Measurements from ENCODE around the gene TGM2.

Gene TGM2

DNA sequence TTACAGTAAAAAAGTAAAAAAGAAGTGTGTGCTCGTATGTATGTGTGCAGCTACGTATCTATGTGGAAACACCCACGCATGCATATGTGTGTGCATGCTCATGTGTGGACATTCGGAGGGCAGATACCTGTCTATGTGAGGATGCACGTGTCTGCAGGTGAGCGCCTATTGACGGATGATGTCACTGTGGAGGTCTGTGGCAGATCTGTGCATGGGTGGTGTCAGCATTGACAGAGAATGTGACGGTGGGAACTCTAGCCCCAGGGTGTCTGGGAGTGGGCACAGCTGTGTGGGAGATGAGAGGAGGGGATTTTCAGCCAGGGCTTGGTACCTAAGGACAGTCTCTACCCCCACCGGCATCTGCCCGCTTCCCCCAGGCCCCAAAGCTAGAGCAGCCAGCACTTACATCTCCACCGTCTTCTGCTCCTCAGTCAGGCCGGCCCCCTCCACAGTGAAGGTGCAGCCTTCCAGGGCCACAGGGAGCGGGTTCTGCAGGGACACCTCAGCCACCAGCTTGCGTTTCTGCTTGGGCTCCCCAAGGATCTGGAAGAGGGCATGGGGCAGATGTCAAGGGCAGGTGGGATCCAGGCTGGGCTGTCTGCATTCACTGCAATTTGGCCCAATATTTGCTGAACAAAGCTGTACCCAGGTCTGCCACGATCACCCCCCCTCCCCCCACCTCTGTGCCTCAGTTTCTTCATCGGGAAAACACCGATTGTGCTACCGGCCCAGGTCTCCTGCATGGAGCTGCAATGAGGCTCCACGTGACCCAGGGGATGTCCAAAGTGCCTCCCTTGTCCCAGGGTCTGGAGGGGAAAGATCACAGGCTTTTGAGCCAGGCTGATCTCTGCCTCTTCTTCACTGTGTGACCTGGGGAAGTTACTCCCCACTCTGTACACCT, 34.1 kb downstream of the TGM2 start:
- no peak for DNase-seq (ENCODE audit: low spot score)

DNA sequence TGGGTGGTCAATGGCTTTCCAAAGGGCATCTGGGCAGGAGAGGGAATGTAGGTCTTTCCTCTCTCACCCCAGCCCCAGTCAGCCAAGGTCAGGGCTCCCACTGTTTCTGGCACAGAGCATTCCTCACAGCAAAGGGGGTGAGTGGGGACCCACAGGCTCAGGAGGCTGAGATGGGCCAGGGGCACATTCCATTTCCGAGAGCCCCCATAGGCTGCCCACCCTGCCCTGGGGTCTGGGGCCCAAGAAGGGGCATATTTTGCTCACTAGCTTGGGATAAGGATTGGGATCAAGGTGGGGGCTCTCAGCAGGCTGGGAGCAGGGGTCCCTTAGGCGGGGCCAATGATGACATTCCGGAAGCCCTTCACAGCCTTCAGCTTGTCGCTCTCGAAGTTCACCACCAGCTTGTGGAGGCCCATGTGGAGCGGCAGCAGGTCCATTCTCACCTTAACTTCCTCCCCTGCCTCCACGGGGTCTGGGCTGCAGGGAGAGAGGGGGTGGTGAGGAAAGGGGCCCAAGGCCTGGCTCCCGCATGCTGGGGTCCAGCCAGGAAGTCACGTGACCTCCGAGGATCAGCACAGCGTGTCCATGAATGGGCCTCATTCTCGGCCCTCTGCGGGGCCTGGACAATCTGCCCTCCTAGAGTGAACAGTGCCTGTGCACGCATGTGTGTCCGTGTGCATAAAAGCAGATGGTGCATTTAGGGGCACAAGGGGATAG, 35.0 kb downstream of the TGM2 start:
- DNase-seq (ENCODE audit: low spot score), result no peak

DNA sequence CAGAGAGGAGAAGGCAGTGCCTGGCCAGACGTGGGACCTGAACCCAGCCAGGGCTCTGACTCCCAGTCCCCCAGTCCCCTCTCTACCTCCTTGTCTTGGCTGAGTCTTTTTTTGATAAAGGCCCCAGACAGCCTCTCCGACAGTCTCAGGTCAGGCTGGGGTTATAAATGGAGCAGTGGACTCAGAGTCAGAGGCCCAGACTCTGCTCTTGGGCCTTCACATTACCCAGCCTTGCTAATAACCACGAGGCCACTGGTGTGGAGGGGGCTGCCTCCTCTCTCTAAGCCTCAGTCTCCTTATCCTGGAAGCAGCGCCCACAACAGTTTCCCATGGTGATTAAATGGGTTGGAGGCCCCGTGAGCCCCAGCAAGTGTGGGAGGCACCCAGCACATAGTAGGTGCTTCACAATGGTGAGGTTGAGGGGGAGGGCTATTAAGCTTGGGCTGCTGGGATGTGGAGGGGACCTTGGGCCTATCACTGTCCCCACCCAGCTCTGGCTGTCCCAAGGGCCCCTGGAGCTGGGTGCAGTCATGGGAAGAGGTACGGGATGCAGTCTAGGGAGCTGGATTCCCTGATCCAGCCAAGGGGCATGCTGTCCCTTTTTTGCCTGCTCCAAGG, 35.7 kb downstream of the TGM2 start:
- DNase-seq (ENCODE audit: low spot score), result no peak

DNA sequence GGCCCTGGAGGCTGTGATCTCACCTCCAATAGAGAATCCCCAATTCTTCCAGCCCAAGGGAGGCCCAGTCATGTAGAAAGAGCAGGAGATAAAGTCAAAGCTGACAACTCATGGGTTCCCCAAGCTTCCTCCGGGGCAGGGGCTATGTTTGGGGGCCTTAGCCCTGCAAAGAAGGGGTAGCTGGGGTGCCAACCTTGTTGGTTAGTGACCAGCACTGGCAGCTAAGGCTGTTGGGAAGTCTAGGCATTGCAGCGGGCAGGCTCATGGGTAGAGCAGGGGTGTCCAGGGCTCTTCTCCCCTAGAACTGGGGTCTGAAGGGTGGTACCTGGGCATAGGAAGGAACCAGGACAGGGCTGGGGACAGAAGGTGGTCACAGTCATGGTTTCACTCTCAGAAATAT, 36.4 kb downstream of the TGM2 start:
- DNase-seq (ENCODE audit: low spot score), result no peak

DNA sequence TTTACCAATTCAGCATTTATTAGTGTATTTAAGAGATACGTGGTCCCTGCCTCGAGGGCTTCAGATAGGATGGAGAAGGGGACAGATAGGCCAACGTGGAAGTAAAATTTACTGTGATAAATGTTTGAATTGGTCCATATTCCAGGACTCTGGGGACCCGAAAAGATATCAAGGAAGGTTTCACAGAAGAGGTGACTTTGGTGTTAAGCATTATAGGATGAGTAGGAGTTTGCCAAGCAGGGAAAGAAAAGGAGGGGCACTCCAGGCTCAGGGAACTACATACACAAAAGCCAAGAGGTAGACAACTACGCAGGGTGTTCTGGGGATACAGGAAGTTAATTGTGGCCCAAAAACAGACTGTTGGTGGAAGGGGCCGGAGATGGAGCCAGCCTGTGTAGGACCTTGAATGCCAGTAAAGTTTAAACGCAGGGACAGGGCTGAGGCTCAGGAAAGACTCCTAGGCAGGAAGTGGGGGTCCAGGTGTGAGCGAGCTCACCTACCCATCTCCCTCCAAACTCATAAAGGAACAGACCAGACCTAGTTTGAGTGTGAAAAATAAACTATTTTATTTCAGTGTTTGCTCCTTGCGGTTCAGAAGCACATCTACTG, 37.0 kb downstream of the TGM2 start:
- no peak for DNase-seq (ENCODE audit: low spot score)

DNA sequence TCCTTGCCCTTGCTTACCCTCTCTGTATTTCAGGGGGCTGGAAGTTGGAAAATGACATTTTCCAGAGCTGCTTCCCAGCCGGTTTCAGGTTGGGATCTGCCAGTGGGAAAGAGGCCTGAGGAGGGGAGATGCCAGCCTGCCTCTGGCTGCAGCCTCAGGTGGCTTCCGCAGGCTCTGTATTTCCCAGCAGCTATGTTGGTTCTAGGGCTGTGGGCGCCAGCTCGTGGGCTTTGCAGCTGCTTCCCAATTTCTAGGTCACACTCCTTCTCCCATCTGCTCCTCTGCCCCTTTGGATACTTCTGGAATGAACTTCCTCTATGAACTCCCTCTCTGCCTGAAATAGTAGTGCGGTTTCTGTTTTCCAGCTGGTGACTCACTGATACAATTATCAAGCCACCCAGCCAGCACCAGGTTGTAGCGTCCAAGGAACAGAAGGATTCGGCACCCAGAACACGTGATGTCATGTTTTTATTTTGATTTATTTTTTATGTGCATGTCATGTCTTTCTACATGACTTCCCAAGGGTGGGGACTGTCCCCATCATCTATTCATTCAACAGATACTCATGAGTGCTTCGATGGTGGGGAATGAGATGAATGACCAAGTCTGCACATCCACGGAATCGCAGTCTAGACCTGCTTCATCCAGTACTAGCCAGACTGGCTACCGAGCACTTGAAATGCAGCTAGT, 38.0 kb downstream of the TGM2 start:
- DNase-seq (ENCODE audit: low spot score), result no peak

DNA sequence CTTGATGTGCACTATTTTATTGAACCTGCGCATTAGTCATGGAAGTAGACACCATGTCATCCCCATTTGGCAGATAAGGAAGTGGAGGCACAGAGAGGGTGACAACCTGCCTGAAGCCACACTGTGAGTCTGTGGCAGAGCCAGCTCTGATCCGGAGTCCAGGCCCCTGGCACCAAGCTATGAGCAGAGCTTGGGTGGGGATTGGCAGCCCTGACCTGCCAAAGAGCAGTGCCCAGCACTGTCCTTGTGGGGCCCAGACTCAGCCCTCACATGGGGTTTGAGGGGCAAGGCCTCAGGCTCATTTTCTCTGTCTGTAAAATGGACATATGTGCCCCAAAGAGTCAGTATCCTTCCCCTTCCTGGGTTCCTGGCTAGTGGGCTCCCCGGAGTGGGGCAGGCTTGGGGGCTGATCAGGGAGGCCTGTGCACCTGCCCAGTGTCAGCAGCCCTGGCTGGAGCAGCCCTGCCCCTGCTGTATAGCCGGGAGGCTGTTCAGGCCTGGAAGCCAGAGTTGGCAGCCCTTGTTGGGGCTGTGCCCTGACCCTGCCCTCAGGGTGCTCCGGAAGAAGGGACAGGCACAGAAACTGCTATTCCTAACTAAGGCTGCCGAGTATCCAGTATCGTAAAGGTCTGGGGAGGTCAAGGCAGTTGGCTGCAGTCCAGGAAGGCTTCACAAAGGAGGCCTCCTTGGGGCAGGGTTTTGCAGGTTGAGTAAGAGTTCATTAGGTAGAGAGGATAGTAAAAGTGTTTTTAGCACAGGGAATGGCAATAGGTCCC, 38.7 kb downstream of the TGM2 start:
- no peak for DNase-seq (ENCODE audit: low spot score)

DNA sequence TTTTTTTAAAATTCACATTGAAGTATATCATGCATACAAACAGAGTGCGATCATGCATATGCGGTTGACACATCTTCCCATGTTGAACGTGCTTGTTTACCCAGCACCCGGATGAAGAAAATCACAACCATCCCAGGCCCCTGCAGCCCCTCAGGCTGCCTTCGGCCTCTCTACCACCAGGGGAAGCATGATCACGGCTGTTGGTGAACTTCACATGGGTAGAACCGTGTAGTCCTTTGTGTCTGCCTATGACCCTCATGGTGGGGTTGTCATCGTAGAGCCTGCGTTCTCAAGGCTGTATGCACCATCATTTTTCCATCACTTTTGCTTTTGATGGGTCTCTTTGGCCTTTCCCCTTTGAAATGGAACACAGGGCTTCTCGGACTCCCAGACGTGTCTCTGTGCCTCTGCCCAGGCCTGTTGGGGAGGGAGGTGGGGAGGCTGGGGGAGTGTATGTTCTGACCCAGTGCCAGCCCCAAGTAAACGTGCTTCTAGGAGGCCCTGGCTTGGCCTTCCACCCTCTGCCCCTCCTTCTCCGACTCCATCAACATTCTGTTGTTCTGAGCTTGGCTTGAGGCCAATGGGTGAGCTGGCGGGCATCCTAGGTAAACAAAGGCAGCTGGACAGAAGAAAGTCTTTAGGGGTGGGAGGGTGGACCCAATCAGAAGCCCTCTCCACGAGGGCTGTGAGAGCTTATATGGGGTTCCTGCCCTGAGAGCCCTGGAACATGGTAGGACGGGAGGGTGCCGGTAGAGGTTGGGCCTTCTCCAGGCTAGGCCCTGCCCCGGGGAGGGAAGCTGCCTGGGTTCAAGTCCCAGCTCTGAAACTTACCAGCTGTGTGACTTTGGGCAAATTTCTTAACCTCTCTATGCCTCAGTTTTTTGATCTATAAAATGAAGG, 39.7 kb downstream of the TGM2 start:
- DNase-seq (ENCODE audit: low spot score), result peak; percentile 18

DNA sequence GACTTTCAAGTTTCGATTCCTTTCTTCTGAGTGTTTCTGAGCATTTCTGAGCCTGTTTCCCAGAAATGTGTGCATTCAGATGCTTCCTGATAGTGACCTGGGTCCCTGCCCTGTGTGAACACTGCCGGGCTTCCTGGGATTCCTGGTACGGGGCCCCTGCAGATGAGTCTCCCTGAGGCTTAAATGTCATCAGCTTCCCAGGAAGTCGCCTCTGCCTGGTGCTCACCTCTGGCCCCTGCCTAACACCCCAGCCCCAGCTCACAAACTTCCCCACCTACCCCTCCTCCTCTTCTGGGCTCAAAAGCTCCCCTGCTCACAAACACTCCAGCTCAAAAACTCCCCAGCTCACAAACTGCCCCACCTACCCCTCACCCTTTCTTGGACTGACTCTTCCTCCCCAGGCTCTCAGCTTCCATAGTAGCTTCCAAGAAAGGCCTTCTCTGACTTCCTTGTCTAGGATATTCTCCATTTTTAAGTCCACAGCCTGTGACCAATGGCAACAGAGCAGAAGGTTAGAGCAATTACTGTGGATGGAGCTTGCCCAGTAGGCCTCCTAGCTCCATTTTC, 42.0 kb downstream of the TGM2 start:
- no peak for DNase-seq (ENCODE audit: low spot score)

DNA sequence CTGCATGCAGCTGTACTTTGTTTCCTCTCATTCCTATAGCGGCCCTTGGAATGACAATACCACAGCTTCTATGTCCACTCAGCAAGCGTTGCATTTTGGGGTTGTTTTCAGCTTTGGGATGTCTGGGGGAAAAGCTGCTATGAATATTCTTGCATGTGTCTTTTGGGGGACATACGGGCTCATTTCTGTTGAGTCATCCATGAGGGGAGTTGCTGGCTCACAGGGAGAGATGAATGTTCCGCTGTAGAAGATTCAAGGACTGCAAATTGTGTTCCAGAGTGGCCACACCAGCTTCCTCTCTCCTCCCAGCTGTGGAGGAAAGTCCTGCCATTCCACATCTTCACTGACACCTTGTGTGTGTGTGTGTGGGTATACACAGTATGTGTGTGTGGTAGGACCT, 43.3 kb downstream of the TGM2 start:
- DNase-seq (ENCODE audit: low spot score), result no peak

DNA sequence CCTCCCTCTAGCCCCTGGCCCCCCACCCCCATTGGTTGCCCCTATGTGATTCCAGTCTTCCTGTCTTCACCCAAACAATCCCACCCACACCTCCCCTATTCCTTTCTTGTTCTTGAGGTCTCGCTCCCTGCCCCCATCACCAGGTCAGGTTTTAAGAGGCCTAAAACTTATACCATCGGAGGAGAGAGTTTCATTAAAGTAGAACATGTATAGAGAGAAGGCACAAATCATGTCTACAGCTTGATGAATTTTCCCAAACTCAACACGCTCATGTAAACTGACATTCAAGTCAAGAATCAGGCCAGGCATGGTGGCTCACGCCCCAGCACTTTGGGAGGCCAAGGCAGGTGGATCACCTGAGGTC, 44.5 kb downstream of the TGM2 start:
- no peak for DNase-seq (ENCODE audit: low spot score)

DNA sequence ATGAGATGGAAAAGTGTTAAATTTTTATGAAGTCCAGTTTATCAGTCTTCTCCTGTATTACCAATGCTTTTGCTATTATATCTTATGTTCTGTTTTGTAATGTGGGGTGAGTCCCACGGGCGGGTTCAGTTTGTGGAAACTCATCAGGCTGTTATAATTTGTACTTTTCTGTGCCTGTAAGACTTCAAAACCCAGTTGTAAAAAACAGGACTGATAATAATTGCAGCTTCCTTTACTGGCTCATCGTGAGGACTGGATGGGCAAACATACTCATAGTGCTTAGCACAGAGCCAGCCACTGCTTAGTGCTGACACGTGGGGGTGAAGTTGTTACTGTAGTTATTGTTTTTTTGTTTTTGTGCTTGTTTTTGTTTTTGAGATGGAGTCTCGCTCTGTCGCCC, 45.6 kb downstream of the TGM2 start:
- no peak for DNase-seq (ENCODE audit: low spot score)

DNA sequence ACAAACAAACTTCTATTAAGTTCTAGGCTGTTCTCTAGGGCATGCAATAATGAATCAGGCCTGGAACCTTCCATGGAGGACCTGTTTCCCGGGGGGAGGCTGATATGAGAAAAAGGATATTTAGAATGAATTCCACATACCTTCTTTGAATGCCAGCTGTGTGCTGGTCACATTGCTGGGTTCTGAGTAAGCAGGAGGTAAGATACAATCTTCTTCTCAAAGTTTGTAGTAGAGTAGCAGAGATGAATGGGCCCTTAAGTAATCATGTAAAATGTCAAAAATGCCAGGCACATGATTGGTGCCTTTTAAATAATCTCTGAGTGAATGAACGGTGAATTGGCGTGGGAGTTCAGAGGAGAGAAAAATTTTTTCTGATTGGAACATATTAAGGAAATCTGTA, 47.4 kb downstream of the TGM2 start:
- no peak for DNase-seq (ENCODE audit: low spot score)

DNA sequence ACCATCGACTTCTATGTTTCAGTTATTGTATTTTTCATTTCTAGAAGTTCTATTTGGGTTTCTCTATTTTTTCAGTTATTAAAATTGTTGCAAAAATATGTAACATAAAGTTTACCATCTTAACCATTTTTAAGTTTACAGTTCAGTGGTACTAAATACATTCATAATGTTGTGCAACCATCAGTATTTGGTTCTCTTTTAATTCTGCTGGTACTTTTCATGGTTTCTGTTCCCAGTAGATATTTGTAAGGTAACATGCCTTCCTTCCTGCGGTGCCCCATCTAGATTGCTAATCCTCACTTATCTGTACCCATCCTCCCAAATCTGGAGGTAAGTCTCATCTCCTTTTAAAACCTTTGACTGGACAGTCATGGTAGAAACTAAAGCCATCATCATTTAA, 47.9 kb downstream of the TGM2 start:
- no peak for DNase-seq (ENCODE audit: low spot score)

DNA sequence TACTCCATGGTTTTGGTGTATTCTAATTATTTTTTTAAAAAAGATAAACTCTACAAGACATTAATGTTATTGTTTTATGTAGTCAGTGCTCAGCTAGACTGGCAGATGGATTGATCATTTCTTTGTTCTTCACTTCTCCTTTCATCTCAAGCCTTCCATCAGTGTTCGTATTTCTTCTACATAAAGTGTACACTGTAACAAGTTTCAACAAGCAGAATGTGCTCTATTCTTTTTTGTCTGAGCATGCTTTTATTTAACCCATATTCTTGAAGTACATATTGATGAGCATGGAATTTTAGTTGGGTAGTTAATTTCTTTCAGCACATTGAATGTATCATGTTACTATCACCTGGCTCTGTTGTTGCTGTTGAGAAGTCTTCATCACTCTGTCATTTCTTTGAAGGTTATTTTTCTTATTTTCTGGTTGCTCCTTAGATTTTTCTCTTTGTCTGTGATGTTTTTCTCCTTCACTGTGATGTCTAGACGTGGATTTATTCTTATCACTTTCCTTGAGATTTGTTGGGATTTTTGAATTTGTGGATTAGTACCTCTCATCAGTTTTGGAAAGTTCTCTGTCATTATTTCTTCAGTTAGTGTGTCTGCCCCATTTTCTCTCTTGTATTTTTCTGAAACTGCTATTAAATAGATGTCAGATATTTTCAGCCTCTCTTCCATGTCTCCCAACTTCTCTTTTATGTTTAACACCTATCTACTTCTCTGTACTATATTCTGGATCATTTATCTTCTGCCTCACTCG, 48.5 kb downstream of the TGM2 start:
- no peak for DNase-seq (ENCODE audit: low spot score)

DNA sequence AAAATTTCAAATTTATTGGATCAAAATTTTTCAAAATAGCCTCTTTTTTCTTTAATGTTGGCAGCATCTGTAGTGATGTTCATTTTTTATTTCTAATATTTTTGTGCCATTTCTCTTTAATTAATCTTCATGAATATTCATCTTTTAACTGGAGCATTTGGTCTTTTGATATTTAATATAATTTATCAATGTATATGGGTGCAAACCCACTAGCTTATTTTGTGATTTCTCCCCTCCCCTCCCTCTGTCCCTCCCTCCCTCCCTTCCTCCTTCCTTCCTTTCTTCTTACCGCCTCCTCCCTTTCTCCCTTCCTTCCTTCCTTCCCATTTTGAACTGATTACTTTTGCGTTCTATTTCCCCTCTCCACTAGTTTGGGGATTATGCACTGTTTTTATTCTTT, 49.2 kb downstream of the TGM2 start:
- DNase-seq (ENCODE audit: low spot score), result no peak

DNA sequence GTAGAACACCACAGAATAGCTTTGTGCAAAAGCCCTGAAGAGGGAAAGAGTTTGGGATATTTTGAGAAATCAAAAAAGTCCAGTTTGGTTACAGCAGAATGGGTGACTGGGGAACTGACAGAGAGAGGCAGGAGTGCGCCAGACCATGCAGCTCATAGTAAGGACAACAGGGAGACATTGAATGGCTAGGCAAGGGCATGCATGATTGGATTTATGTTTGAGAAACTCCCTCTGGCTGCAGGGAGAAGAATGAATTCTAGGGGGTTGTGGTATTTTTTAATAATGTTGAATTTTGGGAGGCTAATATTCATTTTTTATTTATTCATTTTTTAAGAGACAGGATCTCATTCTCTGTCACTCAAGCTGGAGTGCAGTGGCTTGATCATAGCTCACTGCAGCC, 49.9 kb downstream of the TGM2 start:
- DNase-seq (ENCODE audit: low spot score), result no peak

DNA sequence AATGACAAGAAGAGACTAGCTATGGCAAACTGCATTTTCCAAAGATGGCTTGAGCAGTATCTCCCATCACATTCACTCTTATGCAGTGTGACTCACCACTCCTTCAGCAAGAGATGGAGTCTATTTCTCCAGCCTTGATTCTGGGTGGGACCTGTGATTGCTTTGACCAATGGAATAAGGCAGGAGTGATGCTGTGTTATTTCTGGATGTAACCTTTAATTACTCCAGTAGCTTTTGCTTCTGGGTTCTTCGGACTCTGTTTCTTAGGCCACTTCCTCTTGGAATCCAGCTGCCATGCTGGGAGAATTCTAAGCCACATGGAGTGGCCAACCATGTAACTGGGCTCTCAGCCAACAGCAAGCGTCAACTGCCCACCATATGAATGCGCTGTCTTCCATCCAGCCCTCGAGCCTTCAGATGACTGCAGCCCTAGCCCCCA, 50.7 kb downstream of the TGM2 start:
- no peak for DNase-seq (ENCODE audit: low spot score)

Measured in globus pallidus (tissue), 1 donor.